NCI-H460 (cell line): ENCODE results near the gene SASH1. TPM values are rescaled to one million over a fixed set of nuclear protein-coding genes. Genes with fewer than 3 reads are reported as not detected.

ENCODE experiments used
- DNase-seq: peaks from one replicate; pipeline ENCODE4 v3.0.0-alpha.2; 2016; ENCODE audit warnings: low read depth; ENCODE audit errors: extremely low read depth
- total RNA-seq: library from RNA; depleted of rRNA; stranded (reverse); fragments of >200 nt; shearing (Covaris generic); gene quantifications from 2 replicates; pipeline ENCODE4 v1.2.3, GENCODE V29; 2014

The SASH1 gene
- total RNA-seq, 1 experiment from 2014 or later, result 11.7 TPM

GRCh38 chr6:148426317-148426977 lies 83.8 kb downstream of the SASH1 start:
- no peak for DNase-seq

- DNase-seq, result no peak
These were observed 84.7 kb downstream of the SASH1 start for GRCh38 chr6:148427333-148427732.

- no peak for DNase-seq
These were observed 86.8 kb downstream of the SASH1 start for GRCh38 chr6:148429423-148429822.

- DNase-seq, result no peak
These were observed 88.3 kb downstream of the SASH1 start for GRCh38 chr6:148430897-148431296.

GRCh38 chr6:148431413-148431812 lies 88.8 kb downstream of the SASH1 start:
- no peak for DNase-seq

DNA sequence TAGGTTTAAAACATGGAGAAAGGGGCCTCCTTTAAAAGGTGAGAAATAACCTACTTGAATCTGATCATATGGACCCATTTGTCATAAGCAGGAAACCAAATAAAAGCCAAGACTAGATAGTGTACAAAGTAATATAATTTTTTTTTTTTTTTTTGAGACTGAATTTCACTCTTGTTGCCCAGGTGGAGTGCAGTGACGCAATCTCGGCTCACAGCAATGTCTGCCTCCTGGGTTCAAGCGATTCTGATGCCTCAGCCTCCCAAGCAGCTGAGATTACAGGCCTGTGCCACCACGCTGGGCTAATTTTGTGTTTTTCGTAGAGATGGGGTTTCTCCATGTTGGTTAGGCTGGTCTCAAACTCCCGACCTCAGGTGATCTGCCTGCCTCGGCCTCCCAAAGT lies 89.2 kb downstream of the SASH1 start:
- DNase-seq, result no peak

GRCh38 chr6:148432462-148433195 lies 90.0 kb downstream of the SASH1 start:
- DNase-seq, result no peak

GRCh38 chr6:148435386-148435785 lies 92.7 kb downstream of the SASH1 start:
- DNase-seq, result no peak

- DNase-seq, result no peak
These were observed 93.8 kb downstream of the SASH1 start for GRCh38 chr6:148436466-148436865.

DNA sequence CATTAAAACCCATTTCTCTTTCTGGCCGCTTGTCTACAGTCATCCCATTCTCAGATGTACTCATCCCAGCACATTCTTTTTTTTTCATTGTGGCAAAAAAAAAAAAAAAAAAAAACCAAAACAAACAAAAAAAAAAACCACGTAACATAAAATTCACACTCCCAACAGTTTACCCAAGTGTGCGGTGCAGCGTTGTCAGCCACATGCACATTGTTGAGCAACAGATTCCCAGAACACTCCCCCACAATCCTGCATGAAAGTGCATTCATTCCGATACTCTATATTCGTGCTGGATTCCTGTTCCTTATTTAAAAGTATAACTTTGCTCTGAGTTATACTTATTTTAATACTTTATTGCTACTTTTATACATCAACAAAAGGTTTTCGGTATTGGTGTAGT lies 96.0 kb downstream of the SASH1 start:
- DNase-seq, result no peak

DNA sequence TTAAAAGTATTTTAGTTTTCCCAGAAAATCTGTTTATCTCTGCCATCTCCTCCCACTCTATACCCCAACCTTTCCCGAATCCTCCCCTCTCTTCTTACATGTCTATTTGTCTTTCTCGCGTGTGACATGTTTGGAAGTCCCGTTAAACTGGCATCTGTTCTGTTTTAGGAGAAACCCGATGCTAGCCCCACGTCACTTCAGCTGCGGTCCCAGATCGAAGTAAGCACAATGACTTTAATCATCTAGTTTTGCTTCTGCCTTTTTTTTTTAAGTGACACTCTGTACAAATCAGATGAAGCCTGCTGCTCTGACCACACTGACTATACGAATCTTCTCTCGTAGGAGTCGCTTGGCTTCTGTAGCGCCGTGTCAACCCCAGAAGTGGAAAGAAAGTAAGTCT lies 97.4 kb downstream of the SASH1 start:
- DNase-seq, result no peak

GRCh38 chr6:148440877-148441453 lies 98.3 kb downstream of the SASH1 start:
- DNase-seq, result peak; percentile 59

DNA sequence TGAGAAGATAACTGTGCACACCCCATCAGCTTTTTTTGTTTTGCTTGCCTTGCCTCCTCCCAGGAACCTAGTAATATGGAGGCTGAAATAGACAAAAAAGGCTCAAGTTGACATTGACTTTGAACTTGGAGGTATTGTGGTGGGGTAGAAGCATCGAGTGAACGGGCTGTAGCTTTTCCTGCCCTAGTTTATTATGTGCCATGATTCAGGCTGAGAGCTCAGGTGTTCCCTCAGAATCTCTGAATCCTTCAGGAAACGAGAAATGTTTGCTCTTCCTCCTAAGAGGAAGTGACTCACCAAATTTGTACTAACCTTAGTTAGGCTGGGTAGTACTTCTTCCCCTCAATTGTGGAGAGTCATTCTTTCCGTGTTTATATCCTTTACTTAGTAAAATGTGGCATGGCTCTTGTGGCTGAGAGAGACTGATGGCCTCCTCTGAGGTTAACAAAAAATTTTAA lies 98.8 kb downstream of the SASH1 start:
- DNase-seq, result peak; percentile 19

- no peak for DNase-seq
These were observed 101.3 kb downstream of the SASH1 start for GRCh38 chr6:148443798-148444560.

DNA sequence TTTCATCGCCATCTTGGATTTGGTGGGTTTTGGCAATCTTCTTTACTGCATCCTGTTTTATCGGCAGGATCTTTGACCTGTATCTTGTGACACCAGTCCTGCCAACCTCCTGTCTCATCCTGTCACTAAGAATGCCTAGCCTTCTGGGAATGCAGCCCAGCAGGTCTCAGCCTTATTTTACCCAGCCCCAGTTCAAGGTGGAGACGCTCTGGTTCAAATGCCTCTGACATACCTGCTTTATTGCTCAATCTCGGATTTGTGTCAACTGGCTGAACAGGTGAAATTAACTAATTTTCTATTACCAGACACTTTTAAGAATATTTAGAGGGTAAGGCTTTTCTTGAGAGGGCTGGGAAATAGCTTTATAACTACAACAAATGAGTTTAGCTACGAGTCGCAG lies 102.5 kb downstream of the SASH1 start:
- no peak for DNase-seq

- DNase-seq, result no peak
These were observed 103.0 kb downstream of the SASH1 start for GRCh38 chr6:148445620-148446019.

GRCh38 chr6:148446681-148447080 lies 104.0 kb downstream of the SASH1 start:
- no peak for DNase-seq

DNA sequence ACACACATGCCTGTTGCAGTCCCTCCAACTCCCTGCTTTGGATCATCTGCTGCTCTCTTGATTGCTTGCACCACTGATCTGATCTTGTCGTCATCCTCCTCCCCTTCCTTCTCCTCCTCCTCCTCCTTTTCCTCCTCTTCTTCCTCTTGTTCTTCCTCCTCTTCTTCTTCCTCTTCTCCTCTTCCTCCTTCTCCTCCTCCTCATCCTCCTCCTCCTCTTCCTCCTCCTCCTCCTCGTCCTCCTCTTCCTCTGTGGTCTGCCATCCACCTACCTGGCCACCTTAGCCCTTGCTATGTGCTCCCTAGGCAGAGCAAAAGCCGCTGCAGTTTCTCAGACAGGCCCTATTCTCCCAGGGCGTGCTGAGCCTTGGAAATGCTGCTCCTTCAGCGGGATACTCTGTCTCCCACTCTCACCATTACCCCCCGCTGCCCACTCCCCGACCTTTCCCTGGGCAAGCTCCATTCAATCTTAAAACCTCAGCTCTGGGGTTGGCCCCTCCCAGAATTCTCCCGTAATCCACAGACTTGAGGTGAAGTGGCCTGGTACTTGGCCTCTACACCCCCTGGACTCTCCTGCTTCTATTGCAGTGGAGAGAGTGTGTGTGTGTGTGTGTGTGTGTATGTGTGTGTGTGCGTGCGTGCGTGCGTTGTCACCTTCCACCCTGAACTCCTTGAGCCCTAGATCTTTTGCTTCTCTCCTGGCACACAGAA lies 105.0 kb downstream of the SASH1 start:
- DNase-seq, result no peak

GRCh38 chr6:148448369-148449012 lies 105.9 kb downstream of the SASH1 start:
- no peak for DNase-seq

DNA sequence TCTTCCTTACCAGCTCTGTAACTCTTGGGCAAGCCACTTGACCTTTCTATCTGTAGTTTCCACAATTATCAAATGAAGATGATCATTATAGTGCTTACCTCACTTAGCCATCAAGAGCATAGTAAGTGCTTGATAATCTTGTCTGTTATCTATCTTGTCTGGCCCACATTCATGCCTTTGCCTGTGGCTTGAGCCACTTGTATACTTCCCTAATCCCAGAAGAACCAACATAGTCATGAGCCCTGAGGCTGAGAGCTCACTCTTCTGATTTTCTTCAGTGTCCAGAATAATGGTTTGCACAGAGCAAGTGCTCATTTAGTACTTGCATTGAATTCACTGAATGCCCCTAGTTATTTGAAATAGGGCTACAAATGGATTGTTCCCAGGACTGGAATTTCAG lies 108.2 kb downstream of the SASH1 start:
- no peak for DNase-seq
